Stimulated activated CD8-positive, alpha-beta memory T cell treated with anti-CD3 and anti-CD28 coated beads, Interleukin-12 subunit alpha, Interleukin-12 subunit beta, amount 100 ng/mL, for 24 hours (primary cell): ENCODE results near the gene ERG.

Experiments
- DNase-seq: peaks from one replicate; pipeline ENCODE4 v3.0.0-alpha.2; 2020; ENCODE audit errors: extremely low read depth

ERG gene

DNA sequence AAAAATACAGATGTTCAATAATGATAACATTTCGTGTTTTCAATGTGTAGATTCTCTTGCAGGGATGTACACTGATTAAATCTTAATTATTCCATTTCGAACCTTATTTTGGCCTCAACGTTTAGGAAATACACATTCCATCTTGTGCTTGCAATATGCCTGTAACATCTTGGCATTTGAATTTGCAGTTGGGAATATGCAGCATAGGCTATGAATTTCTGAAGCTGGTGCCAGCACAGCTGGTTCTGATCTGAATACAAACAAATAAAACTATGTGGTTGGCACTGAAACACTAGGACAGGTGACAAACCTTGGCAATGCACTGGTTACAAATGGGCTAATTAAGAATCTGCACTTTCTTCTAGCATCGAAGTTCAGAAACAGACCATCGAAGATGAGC is 108.4 kb downstream of the ERG start:
- DNase-seq: no peak

DNA sequence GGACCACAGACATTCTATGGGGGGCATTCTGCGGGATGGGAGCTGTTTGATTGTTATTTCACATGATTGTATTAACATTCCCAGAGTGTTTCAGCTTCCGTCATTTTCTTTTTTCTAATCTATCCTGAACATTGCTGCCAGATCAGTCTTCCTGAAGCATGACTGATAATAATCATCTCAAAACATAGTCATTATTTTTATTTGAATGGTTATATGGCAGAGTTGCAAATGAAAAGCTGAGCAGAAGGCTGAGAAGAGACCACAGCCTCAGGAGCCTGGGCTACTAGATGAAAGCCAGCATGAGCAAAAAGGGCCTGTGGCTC is 109.0 kb downstream of the ERG start:
- DNase-seq: no peak

GRCh38 chr21:38388647-38389353 is 109.5 kb downstream of the ERG start:
- no peak for DNase-seq

- no peak for DNase-seq
These were observed 110.1 kb downstream of the ERG start for GRCh38 chr21:38388203-38388602.

DNA sequence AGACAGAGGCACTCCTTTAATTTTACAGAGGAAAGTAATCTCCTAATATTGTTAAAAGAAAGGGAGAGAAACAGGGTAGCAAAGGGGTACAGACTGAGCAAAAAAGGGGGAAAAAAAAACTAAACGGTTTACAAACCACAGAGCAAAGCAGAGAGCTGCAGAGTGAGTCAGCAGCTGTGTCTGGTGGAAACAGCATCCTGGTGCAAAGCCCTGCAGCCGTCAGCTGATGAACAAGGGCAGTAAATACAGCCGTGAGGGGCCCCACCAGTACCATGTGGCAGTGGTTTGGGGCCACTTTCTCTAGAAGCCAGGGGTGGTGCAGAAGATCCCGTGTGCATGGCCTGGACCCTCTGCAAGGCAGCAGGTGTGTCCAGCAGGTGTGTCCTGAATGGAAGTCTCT is 111.3 kb downstream of the ERG start:
- no peak for DNase-seq

GRCh38 chr21:38385427-38386175 is 112.7 kb downstream of the ERG start:
- DNase-seq: no peak

DNA sequence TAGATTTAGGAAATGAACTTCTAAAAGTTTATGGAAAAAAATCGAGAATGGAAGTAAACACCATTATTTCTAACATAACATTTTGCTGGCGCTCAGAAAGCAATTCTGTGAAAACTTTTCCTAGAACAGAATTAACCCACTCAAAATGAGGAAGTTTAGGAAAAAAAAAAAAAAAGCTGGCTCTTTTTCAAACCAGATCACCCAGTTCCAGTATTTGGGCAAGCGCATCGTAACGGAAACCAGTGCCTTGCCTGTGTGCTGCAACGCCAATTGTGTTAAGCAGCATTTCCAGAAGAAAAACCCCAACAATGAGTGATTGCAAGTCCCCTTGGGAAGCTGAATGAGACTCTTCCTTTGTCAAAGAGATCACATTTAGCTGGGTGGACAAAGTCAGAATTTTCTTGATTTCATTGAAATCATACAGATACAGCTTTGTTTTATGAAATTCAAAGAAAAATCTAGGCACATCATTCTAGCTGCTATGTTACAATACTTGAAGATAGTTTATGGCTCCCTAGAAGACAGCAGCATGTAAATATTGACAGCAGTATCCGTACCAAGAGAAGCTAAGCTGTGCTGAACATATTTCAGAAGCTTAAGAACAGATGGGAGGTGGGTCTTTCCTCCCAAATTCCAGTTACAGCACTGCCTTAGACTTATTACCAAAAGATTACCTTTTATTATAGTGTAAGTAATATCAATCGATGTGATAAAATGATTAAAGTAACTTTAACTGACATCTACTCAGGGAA is 113.4 kb downstream of the ERG start:
- no peak for DNase-seq

GRCh38 chr21:38384238-38384560 is 114.1 kb downstream of the ERG start:
- no peak for DNase-seq

- no peak for DNase-seq
These were observed 114.7 kb downstream of the ERG start for GRCh38 chr21:38383411-38384237.

DNA sequence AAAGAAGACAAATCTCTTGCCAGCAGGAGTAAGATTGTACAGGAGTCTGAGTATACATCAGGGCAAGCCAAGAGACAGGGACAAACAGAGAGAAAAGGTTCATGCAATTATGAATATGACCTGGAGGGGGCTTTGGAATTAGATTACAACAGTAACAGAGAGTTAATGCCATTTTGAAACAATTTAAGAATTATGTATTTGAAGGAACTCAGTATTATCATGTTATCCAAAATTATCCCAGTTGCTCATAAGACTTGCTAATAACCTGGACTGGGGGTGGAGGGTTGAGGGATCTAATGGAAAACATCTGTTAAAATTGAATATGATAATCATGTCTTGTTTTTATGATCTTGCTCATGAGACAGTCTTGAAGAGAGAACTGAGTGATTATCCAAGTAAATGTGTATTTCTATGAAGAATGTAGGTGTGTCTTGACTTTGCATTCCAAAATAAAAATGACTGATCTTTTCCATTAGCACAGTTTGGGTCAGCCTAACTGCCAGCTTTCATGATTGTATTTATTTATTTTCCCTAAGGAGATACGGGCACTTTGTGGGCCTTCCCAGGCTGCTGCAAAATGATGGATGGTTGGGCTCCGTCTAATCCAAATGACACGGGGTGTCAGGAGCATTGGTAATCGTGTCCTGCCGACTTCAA is 117.7 kb downstream of the ERG start:
- no peak for DNase-seq

DNA sequence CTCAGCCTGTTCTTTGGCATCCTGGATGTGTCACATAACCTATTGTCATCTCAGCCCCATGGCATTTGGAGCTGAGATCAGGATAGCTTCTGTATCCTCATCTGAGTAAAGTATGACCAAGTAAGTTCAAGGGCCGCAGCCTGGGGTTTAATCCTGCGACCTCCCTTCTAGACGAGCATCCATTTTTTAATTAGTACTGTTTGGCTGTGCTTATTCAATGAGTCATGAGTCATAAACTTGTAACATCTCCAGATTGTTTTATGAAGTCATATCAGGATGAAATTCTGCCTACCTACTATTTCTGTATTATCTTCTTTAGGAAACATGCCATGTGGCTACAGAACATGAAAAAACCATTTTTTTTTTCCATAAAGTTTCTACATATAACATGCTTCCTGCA is 119.1 kb downstream of the ERG start:
- no peak for DNase-seq

DNA sequence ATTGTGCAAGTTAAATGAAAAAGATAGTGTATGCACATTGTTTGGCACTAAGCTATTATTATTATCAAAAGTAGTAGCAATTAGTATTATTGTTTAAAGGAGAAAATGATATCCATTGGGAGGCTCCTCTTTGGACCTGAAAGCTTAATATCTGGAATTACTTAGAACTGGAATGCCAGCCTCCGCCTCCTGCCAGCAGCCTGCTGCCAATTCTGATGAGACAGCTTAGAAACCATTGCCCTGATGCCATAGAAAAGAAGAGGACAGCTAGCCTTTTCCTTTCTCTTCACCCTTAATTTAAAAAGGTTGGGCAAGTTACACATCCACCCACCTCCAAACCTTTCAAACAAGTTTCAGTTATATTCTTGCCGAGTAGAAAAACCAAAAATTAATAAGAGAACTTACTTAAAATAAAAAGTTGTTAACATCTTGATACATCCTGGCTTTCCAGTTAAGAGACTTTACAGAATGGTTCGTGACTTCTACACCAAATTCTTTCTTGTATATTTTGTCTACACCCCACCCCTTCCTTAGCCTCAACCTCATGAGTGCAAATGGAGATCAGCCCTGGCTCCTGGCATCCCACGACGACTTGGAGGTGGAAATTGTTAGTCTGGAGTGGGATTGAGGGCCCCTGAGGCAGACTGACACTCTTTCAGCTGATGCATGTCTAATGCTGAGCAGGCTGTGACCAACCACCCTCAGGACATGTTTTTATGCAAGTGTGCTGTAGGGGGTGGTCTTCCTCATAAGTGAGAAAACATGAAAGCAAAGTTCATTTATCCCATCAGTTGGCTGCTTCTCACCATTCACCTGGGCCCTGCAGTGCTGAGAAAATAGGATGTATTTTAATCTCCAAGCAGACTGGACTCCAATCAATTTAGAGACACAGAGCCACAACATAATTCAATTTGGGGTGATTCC is 120.8 kb downstream of the ERG start:
- no peak for DNase-seq

DNA sequence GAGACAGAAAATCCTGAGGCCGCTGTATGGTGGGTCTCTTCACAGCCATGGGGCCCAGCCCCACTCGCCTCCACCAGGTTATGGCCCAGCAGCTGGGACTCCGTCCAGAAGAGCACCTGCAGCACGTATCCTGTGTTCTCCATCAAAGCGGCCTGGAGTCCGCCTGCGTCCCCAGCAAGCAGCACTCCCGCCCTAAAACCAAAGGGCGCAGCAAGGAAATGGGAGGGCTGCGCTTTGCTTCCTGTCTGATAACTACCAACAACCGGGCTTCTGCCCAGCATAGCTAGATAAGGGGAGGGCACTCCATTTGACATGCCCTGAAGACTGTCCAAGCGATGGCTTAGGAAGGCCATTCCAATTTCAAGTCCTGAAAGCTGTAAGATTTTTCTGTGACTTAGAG is 121.6 kb downstream of the ERG start:
- DNase-seq: no peak

- DNase-seq: no peak
These were observed 122.0 kb downstream of the ERG start for GRCh38 chr21:38376235-38376634.

- no peak for DNase-seq
These were observed 130.6 kb downstream of the ERG start for GRCh38 chr21:38367646-38368045.

GRCh38 chr21:38365521-38365920 is 132.8 kb downstream of the ERG start:
- no peak for DNase-seq

GRCh38 chr21:38363693-38364092 is 134.6 kb downstream of the ERG start:
- DNase-seq: no peak

- DNase-seq: no peak
These were observed 137.0 kb downstream of the ERG start for GRCh38 chr21:38361324-38361723.

- no peak for DNase-seq
These were observed 138.4 kb downstream of the ERG start for GRCh38 chr21:38359835-38360234.

GRCh38 chr21:38359090-38359489 is 139.2 kb downstream of the ERG start:
- no peak for DNase-seq

DNA sequence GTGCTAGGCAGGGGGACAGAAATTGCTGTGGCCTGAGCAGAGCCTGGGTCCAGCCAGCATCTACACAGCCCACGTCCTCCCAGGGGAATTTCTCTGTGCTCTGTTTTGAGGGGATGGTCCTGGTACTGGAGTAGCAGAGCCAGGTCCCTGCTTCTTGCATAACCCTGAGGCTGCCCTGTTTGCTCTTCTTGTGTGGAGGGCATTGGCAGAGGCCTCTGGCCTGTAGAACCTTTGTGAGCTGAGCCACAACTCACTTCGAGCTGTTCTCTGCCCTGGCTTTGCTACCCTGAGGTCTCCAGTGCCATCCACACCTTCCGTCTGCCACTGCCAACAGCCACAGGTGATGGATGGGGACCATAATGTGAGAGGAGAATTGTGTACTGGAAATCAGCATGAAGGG is 139.6 kb downstream of the ERG start:
- no peak for DNase-seq
